ENCODE measurements around the gene C15orf39.

GRCh38 chr15:75200765-75201615, 692 bp upstream of the C15orf39 start:
- no peak for TF ChIP-seq EZH2 (IDR thresholded peaks at IDR 0.05; ENCODE audit: low read depth)
- no peak for TF ChIP-seq CTCF (conservative IDR thresholded peaks at IDR 0.05)
